Ascending aorta (tissue), 2 donors: ENCODE results near the gene CLEC11A. TPM values are rescaled to one million over a fixed set of nuclear protein-coding genes. Genes with fewer than 3 reads are reported as not detected.

ENCODE experiments used
- DNase-seq, 2 donors: peaks; one replicate each; pipeline ENCODE4 v3.0.0-alpha.2; 2019; ENCODE audit warnings: low spot score in 2 of 2
- H3K27ac ChIP-seq, 2 donors: fragments of 200-600 bp; sonication (generic); one replicate each; pipeline ENCODE4 v1.5.1; 2016 to 2017; ENCODE audit warnings: mild to moderate bottlenecking in 1 of 2
- H3K27me3 ChIP-seq: fragments of 200-600 bp; sonication (generic); one replicate; pipeline ENCODE4 v1.5.1; 2017
- H3K36me3 ChIP-seq, 2 donors: fragments of 200-600 bp; sonication (generic); one replicate each; pipeline ENCODE4 v1.5.1; 2016
- H3K4me1 ChIP-seq, 2 donors: fragments of 200-600 bp; sonication (generic); one replicate each; pipeline ENCODE4 v1.5.1; 2016 to 2017; ENCODE audit warnings: mild to moderate bottlenecking in 1 of 2
- H3K4me3 ChIP-seq, 2 donors: fragments of 200-600 bp; sonication (generic); one replicate each; pipeline ENCODE4 v1.5.1; 2016 to 2017; ENCODE audit warnings: mild to moderate bottlenecking in 1 of 2
- H3K9me3 ChIP-seq, 2 donors: fragments of 200-600 bp; sonication (generic); one replicate each; pipeline ENCODE4 v1.5.1; 2016
- CTCF ChIP-seq, 3 experiments: fragments of 200-600 bp in 2 of 3; fragments of 450-650 bp in 1 of 3; sonication (generic) in 2 of 3; IDR thresholded peaks; one replicate each; pipeline ENCODE4 v1.5.1; 2016 to 2019; ENCODE audit warnings: antibody characterized with exemption in 3 of 3, mild to moderate bottlenecking in 1 of 3, moderate library complexity in 1 of 3
- intact Hi-C: fragments of 100-400 bp; cut with DNase I; formaldehyde crosslinking; loops from one replicate; pipeline ENCODE4 v1.15.1; 2023
- total RNA-seq: library from RNA; depleted of rRNA; stranded (reverse); fragments of >200 nt; gene quantifications from one replicate; pipeline ENCODE4 v1.1.0, GENCODE V29; 2016

The CLEC11A gene
- total RNA-seq, 1 donor from 2014 or later, result not detected

- TF ChIP-seq CTCF (IDR thresholded peaks at IDR 0.05), result no peak
- DNase-seq, result no peak
- peaks cover 18% of the 10 kb centered on the region for H3K27me3 ChIP-seq
- no peak overlapping the region for H3K27ac ChIP-seq
- H3K4me1 ChIP-seq, result no peaks in the 10 kb centered on the region
- no peaks in the 10 kb centered on the region for H3K9me3 ChIP-seq
- no peak overlapping the region for H3K4me3 ChIP-seq
- intact Hi-C loops, result no loop called here
- H3K36me3 ChIP-seq, result no peaks in the 10 kb centered on the region
Measured at GRCh38 chr19:50695251-50696093, 27.7 kb upstream of the CLEC11A start.

- Histone ChIP-seq H3K4me3 (no peak overlapping the region), H3K9me3 (no peaks in the 10 kb centered on the region), H3K36me3 (no peaks in the 10 kb centered on the region), H3K27me3 (peaks cover 18% of the 10 kb centered on the region), H3K4me1 (no peaks in the 10 kb centered on the region), H3K27ac (no peak overlapping the region)
- no peak for DNase-seq
- no peak for TF ChIP-seq CTCF (IDR thresholded peaks at IDR 0.05)
- intact Hi-C loops, result no loop called here
Measured at GRCh38 chr19:50696094-50696483, 27.1 kb upstream of the CLEC11A start.

- no peaks in the 10 kb centered on the region for H3K36me3 ChIP-seq
- no peak for TF ChIP-seq CTCF (IDR thresholded peaks at IDR 0.05)
- no peaks in the 10 kb centered on the region for H3K9me3 ChIP-seq
- no peak overlapping the region for H3K27ac ChIP-seq
- H3K4me3 ChIP-seq, result no peak overlapping the region
- peaks cover 18% of the 10 kb centered on the region for H3K27me3 ChIP-seq
- intact Hi-C loops, result no loop called here
- H3K4me1 ChIP-seq, result no peaks in the 10 kb centered on the region
- DNase-seq, result no peak
Measured at GRCh38 chr19:50697414-50698124, 25.6 kb upstream of the CLEC11A start.

- no peak for TF ChIP-seq CTCF (IDR thresholded peaks at IDR 0.05)
- Histone ChIP-seq H3K27ac (no peak overlapping the region), H3K4me1 (no peaks in the 10 kb centered on the region), H3K27me3 (no peaks in the 10 kb centered on the region), H3K4me3 (no peak overlapping the region), H3K36me3 (no peaks in the 10 kb centered on the region), H3K9me3 (no peaks in the 10 kb centered on the region)
- no peak for DNase-seq
- intact Hi-C loops, result no loop called here
Measured at GRCh38 chr19:50701367-50701985, 21.7 kb upstream of the CLEC11A start.

- Histone ChIP-seq H3K27ac (no peak overlapping the region), H3K4me3 (no peak overlapping the region), H3K9me3 (no peaks in the 10 kb centered on the region), H3K36me3 (no peaks in the 10 kb centered on the region), H3K27me3 (no peaks in the 10 kb centered on the region), H3K4me1 (no peaks in the 10 kb centered on the region)
- intact Hi-C loops, result no loop called here
- no peak for TF ChIP-seq CTCF (IDR thresholded peaks at IDR 0.05)
- no peak for DNase-seq
Measured at GRCh38 chr19:50702158-50702870, 20.9 kb upstream of the CLEC11A start.
